SK-N-SH treated with all-trans-retinoic acid at 6 μM for 48 hours (cell line): ENCODE results near the gene SEMA3F.

Experiments used
- ARNTL ChIP-seq: fragments of 450-650 bp; formaldehyde crosslinking; IDR thresholded peaks from 2 replicates; pipeline ENCODE4 v1.5.0; 2020; ENCODE audit warnings: low read depth, mild to moderate bottlenecking, moderate library complexity, borderline replicate concordance
- BACH2 ChIP-seq: fragments of 250-450 bp; sonication (Bioruptor Pico); IDR thresholded peaks from 2 replicates; pipeline ENCODE4 v1.9.0; 2021; ENCODE audit warnings: mild to moderate bottlenecking, borderline replicate concordance
- CSRNP3 ChIP-seq: fragments of 250-450 bp; sonication (Bioruptor Pico); IDR thresholded peaks from 2 replicates; pipeline ENCODE4 v1.5.1; 2021; ENCODE audit warnings: mild to moderate bottlenecking, moderate library complexity
- GLIS3 ChIP-seq: fragments of 250-450 bp; sonication (Bioruptor Pico); IDR thresholded peaks from 2 replicates; pipeline ENCODE4 v1.5.0; 2020; ENCODE audit warnings: mild to moderate bottlenecking, moderate library complexity
- OSR1 ChIP-seq: fragments of 250-450 bp; sonication (Bioruptor Pico); IDR thresholded peaks from 2 replicates; pipeline ENCODE4 v1.8.0; 2022; ENCODE audit warnings: moderate library complexity, mild to moderate bottlenecking, inconsistent platforms
- POU6F1 ChIP-seq: fragments of 250-450 bp; sonication (Bioruptor Pico); IDR thresholded peaks from 2 replicates; pipeline ENCODE4 v1.8.0; 2021; ENCODE audit warnings: low read depth, mild to moderate bottlenecking, moderate library complexity, borderline replicate concordance
- RARB ChIP-seq: fragments of 250-450 bp; sonication (Bioruptor Pico); IDR thresholded peaks from 2 replicates; pipeline ENCODE4 v1.8.0; 2021; ENCODE audit warnings: mild to moderate bottlenecking, moderate library complexity
- SNAI2 ChIP-seq: fragments of 250-450 bp; sonication (Bioruptor Pico); IDR thresholded peaks from 2 replicates; pipeline ENCODE4 v1.5.0; 2020; ENCODE audit warnings: mild to moderate bottlenecking, moderate library complexity
- TCF4 ChIP-seq: fragments of 250-450 bp; sonication (Bioruptor Pico); IDR thresholded peaks from 2 replicates; pipeline ENCODE4 v1.8.0; 2021; ENCODE audit warnings: mild to moderate bottlenecking, moderate library complexity, borderline replicate concordance
- ZFP3 ChIP-seq: fragments of 250-450 bp; sonication (Bioruptor Pico); IDR thresholded peaks from 2 replicates; pipeline ENCODE4 v1.5.0; 2020; ENCODE audit warnings: mild to moderate bottlenecking, moderate library complexity

- TF ChIP-seq ARNTL (CRISPR knock-in tag) = no peak
- no peak for TF ChIP-seq POU6F1 (CRISPR knock-in tag)
- no peak for TF ChIP-seq BACH2 (CRISPR knock-in tag)
- no peak for TF ChIP-seq OSR1 (CRISPR knock-in tag)
- TF ChIP-seq SNAI2 (CRISPR knock-in tag) = no peak
- no peak for TF ChIP-seq GLIS3
- TF ChIP-seq CSRNP3 (CRISPR knock-in tag) = no peak
- TF ChIP-seq TCF4 (CRISPR knock-in tag) = no peak
- no peak for TF ChIP-seq RARB (CRISPR knock-in tag)
- no peak for TF ChIP-seq ZFP3 (CRISPR knock-in tag)
Observed at GRCh38 chr3:50169858-50170257, 14.7 kb downstream of the SEMA3F start.
